Liver (tissue), 9 donors: ENCODE measurements around the gene DHRS11. TPM values are rescaled to one million over a fixed set of nuclear protein-coding genes. Genes with fewer than 3 reads are reported as not detected.
A peak's percentile ranks its signal among the peaks of the same experiment; 100 is the strongest.

Source experiments
- DNase-seq: peaks from one replicate; pipeline ENCODE4 v3.0.0-alpha.2; 2017; ENCODE audit warnings: low spot score
- H3K27ac ChIP-seq, 2 donors: one replicate each; pipeline ENCODE4 v1.7.0; 2013; ENCODE audit warnings: inconsistent platforms in 2 of 2, low read length in 2 of 2, control low read depth in 1 of 2, low read depth in 1 of 2, mild to moderate bottlenecking in 1 of 2
- H3K27me3 ChIP-seq, 4 donors: one replicate each; pipeline versions ENCODE4 v1.6.1 to v1.7.0; 2013; ENCODE audit warnings: low read length in 3 of 4, inconsistent platforms in 1 of 4, mild to moderate bottlenecking in 1 of 4, moderate library complexity in 1 of 4; ENCODE audit not compliant: control insufficient read depth in 4 of 4, insufficient read depth in 4 of 4
- H3K36me3 ChIP-seq, 4 donors: one replicate each; pipeline versions ENCODE4 v1.6.1 to v1.7.0; 2013; ENCODE audit warnings: low read length in 3 of 4, mild to moderate bottlenecking in 3 of 4, low read depth in 1 of 4, moderate library complexity in 1 of 4; ENCODE audit not compliant: control insufficient read depth in 4 of 4, insufficient read depth in 3 of 4
- H3K4me1 ChIP-seq, 4 donors: one replicate each; pipeline versions ENCODE4 v1.6.1 to v1.7.0; 2013; ENCODE audit warnings: low read length in 3 of 4, mild to moderate bottlenecking in 3 of 4, moderate library complexity in 1 of 4; ENCODE audit not compliant: control insufficient read depth in 4 of 4, insufficient read depth in 4 of 4
- H3K4me3 ChIP-seq, 3 donors: one replicate each; pipeline versions ENCODE4 v1.6.1 to v1.7.0; 2013; ENCODE audit warnings: low read length in 3 of 3, control low read depth in 1 of 3, low read depth in 1 of 3, mild to moderate bottlenecking in 1 of 3
- H3K9ac ChIP-seq, 2 donors: one replicate each; pipeline ENCODE4 v1.7.0; 2013; ENCODE audit warnings: low read length in 2 of 2, mild to moderate bottlenecking in 2 of 2, moderate library complexity in 2 of 2, control low read depth in 1 of 2, low read depth in 1 of 2
- H3K9me3 ChIP-seq, 4 donors: one replicate each; pipeline versions ENCODE4 v1.6.1 to v1.7.0; 2013; ENCODE audit warnings: low read length in 3 of 4; ENCODE audit not compliant: control insufficient read depth in 4 of 4
- EGR1 ChIP-seq, 2 donors: IDR thresholded peaks; 2 replicates each; pipeline ENCODE4 v1.6.1; 2016 to 2018; ENCODE audit warnings: antibody characterized with exemption in 2 of 2, low read depth in 2 of 2
- FOXA1 ChIP-seq: IDR thresholded peaks from 2 replicates; pipeline ENCODE4 v1.6.1; 2016; ENCODE audit warnings: antibody characterized with exemption
- FOXA2 ChIP-seq: IDR thresholded peaks from 2 replicates; pipeline ENCODE4 v1.6.1; 2016; ENCODE audit warnings: antibody characterized with exemption
- GABPA ChIP-seq, 2 donors: IDR thresholded peaks in 1 of 2; conservative IDR thresholded peaks in 1 of 2; 2 replicates each; pipeline ENCODE4 v1.6.1; 2016; ENCODE audit warnings: antibody characterized with exemption in 2 of 2, mild to moderate bottlenecking in 1 of 2, moderate library complexity in 1 of 2
- HNF4A ChIP-seq, 2 donors: conservative IDR thresholded peaks; 2 replicates each; pipeline ENCODE4 v1.6.1; 2016; ENCODE audit warnings: antibody characterized with exemption in 2 of 2, mild to moderate bottlenecking in 2 of 2
- HNF4G ChIP-seq: IDR thresholded peaks from 2 replicates; pipeline ENCODE4 v1.6.1; 2016; ENCODE audit warnings: antibody characterized with exemption
- JUND ChIP-seq, 2 donors: IDR thresholded peaks; 2 replicates each; pipeline ENCODE4 v1.6.1; 2016; ENCODE audit warnings: antibody characterized with exemption in 2 of 2
- NR2F2 ChIP-seq: IDR thresholded peaks from 2 replicates; pipeline ENCODE4 v1.6.1; 2016; ENCODE audit warnings: antibody characterized with exemption
- RAD21 ChIP-seq, 2 donors: IDR thresholded peaks; 2 replicates each; pipeline ENCODE4 v1.6.1; 2016; ENCODE audit warnings: antibody characterized with exemption in 2 of 2, mild to moderate bottlenecking in 2 of 2
- RXRA ChIP-seq, 2 donors: IDR thresholded peaks; 2 replicates each; pipeline ENCODE4 v1.6.1; 2017 to 2018; ENCODE audit warnings: antibody characterized with exemption in 2 of 2, mild to moderate bottlenecking in 1 of 2
- SP1 ChIP-seq: IDR thresholded peaks from 2 replicates; pipeline ENCODE4 v1.6.1; 2018; ENCODE audit warnings: antibody characterized with exemption, mild to moderate bottlenecking
- TAF1 ChIP-seq: conservative IDR thresholded peaks from 2 replicates; pipeline ENCODE4 v1.6.1; 2016; ENCODE audit warnings: antibody characterized with exemption, mild to moderate bottlenecking
- YY1 ChIP-seq: IDR thresholded peaks from 2 replicates; pipeline ENCODE4 v1.6.1; 2016; ENCODE audit warnings: antibody characterized with exemption, mild to moderate bottlenecking
- WGBS: extraction: QIAGEN DNeasy Blood & Tissue Kit; methylation state at CpG from one replicate; pipeline ENCODE4 v1.1.7; 2013; 5-methylcytosine and 5-hydroxymethylcytosine counted together
- polyA plus RNA-seq, 2 donors: library from polyadenylated mRNA; stranded (reverse) in 1 of 2; unstranded in 1 of 2; fragments of 200-250 nt in 1 of 2; fragments of >200 nt in 1 of 2; fragmentation: Nextera tagmentation in 1 of 2; extraction: Ambion mirVana in 1 of 2; gene quantifications; one replicate each; pipeline versions ENCODE4 v1.2.1 to v1.2.3, GENCODE V29; 2013 to 2015
- total RNA-seq, 2 donors: library from RNA; depleted of rRNA; stranded (reverse); fragments of >200 nt; gene quantifications; one replicate each; pipeline ENCODE4 v1.2.3, GENCODE V29; 2014
- TF ChIP-seq, protein P1 (sequence below): fragments of 150-350 bp; IDR thresholded peaks from 2 replicates; pipeline ENCODE4 v1.5.1; 2017; ENCODE audit warnings: improper control_type of control experiment, low read depth, low read length; ENCODE audit not compliant: missing input control
- TF ChIP-seq, protein P2 (sequence below): IDR thresholded peaks from 2 replicates; pipeline ENCODE4 v1.6.1; 2016; ENCODE audit warnings: antibody characterized with exemption
- TF ChIP-seq, protein P3 (sequence below): IDR thresholded peaks from 2 replicates; pipeline ENCODE4 v1.6.1; 2016; ENCODE audit warnings: antibody characterized with exemption
- TF ChIP-seq, protein P4 (sequence below): IDR thresholded peaks from 2 replicates; pipeline ENCODE4 v1.6.1; 2016; ENCODE audit warnings: antibody characterized with exemption, mild to moderate bottlenecking
- TF ChIP-seq, protein P5 (sequence below): IDR thresholded peaks from 2 replicates; pipeline ENCODE4 v1.6.1; 2016; ENCODE audit warnings: antibody characterized with exemption
- donor health status: healthy.
- donor health status: healthy.
- donor health status: healthy.
- donor health status: healthy.
- donor health status: healthy.

DHRS11 gene
- total and polyA plus RNA-seq, 4 donors = 4.2 to 8.0 (median 6.5) TPM

DNA sequence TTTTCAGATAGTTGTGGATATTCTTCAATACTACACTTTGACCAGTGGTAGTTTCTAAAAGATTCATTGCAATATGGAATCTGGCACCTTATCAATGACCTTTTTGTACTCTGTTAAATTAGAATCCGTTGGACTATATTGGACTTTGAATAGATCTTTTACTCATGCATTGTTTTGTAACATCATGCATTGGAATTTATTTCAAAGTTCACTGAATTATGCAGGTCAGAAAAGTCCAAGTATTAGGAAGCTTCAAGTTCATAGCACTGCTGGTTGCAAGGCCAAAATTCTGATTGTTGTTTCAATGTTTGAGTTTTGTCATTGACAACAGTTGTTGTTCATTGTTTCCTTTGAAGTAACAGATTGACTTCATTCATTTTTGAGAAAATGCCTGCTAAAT lies 7.9 kb upstream of the DHRS11 start:
- H3K4me1 ChIP-seq = peaks cover 5 to 16% (median 11%) of the 10 kb centered on the region in 4 donors
- no peaks in the 10 kb centered on the region for H3K27me3 ChIP-seq
- H3K36me3 ChIP-seq = peaks cover 20 to 63% (median 42%) of the 10 kb centered on the region in 4 donors
- no peaks in the 10 kb centered on the region for H3K9me3 ChIP-seq
- TF ChIP-seq FOXA2 (no peak), YY1 (peak; percentile 29), EGR1 (IDR thresholded peaks at IDR 0.05; ENCODE audit: low read depth in 2 of 2) (no peak), FOXA1 (no peak), GABPA (IDR thresholded peaks at IDR 0.05 in 1 of 2, conservative IDR thresholded peaks at IDR 0.05 in 1 of 2) (peak in 1 of 2 donors; percentile 44), NR2F2 (peak; percentile 46), RAD21 (IDR thresholded peaks at IDR 0.05) (peak; percentile 15 to 21), TAF1 (no peak), RXRA (IDR thresholded peaks at IDR 0.05) (peak; percentile 94 to 96), SP1 (peak; percentile 80), JUND (IDR thresholded peaks at IDR 0.05) (peak; percentile 77 to 82), HNF4A (conservative IDR thresholded peaks at IDR 0.05) (peak; percentile 98), HNF4G (peak; percentile 82)
- TF ChIP-seq, protein P1, sequence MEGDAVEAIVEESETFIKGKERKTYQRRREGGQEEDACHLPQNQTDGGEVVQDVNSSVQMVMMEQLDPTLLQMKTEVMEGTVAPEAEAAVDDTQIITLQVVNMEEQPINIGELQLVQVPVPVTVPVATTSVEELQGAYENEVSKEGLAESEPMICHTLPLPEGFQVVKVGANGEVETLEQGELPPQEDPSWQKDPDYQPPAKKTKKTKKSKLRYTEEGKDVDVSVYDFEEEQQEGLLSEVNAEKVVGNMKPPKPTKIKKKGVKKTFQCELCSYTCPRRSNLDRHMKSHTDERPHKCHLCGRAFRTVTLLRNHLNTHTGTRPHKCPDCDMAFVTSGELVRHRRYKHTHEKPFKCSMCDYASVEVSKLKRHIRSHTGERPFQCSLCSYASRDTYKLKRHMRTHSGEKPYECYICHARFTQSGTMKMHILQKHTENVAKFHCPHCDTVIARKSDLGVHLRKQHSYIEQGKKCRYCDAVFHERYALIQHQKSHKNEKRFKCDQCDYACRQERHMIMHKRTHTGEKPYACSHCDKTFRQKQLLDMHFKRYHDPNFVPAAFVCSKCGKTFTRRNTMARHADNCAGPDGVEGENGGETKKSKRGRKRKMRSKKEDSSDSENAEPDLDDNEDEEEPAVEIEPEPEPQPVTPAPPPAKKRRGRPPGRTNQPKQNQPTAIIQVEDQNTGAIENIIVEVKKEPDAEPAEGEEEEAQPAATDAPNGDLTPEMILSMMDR = no peak
- TF ChIP-seq, protein P2, sequence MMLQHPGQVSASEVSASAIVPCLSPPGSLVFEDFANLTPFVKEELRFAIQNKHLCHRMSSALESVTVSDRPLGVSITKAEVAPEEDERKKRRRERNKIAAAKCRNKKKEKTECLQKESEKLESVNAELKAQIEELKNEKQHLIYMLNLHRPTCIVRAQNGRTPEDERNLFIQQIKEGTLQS = peak; percentile 68
- TF ChIP-seq, protein P3, sequence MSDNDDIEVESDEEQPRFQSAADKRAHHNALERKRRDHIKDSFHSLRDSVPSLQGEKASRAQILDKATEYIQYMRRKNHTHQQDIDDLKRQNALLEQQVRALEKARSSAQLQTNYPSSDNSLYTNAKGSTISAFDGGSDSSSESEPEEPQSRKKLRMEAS = peak; percentile 50
- TF ChIP-seq, protein P4, sequence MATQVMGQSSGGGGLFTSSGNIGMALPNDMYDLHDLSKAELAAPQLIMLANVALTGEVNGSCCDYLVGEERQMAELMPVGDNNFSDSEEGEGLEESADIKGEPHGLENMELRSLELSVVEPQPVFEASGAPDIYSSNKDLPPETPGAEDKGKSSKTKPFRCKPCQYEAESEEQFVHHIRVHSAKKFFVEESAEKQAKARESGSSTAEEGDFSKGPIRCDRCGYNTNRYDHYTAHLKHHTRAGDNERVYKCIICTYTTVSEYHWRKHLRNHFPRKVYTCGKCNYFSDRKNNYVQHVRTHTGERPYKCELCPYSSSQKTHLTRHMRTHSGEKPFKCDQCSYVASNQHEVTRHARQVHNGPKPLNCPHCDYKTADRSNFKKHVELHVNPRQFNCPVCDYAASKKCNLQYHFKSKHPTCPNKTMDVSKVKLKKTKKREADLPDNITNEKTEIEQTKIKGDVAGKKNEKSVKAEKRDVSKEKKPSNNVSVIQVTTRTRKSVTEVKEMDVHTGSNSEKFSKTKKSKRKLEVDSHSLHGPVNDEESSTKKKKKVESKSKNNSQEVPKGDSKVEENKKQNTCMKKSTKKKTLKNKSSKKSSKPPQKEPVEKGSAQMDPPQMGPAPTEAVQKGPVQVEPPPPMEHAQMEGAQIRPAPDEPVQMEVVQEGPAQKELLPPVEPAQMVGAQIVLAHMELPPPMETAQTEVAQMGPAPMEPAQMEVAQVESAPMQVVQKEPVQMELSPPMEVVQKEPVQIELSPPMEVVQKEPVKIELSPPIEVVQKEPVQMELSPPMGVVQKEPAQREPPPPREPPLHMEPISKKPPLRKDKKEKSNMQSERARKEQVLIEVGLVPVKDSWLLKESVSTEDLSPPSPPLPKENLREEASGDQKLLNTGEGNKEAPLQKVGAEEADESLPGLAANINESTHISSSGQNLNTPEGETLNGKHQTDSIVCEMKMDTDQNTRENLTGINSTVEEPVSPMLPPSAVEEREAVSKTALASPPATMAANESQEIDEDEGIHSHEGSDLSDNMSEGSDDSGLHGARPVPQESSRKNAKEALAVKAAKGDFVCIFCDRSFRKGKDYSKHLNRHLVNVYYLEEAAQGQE = peak; percentile 27
- TF ChIP-seq, protein P5, sequence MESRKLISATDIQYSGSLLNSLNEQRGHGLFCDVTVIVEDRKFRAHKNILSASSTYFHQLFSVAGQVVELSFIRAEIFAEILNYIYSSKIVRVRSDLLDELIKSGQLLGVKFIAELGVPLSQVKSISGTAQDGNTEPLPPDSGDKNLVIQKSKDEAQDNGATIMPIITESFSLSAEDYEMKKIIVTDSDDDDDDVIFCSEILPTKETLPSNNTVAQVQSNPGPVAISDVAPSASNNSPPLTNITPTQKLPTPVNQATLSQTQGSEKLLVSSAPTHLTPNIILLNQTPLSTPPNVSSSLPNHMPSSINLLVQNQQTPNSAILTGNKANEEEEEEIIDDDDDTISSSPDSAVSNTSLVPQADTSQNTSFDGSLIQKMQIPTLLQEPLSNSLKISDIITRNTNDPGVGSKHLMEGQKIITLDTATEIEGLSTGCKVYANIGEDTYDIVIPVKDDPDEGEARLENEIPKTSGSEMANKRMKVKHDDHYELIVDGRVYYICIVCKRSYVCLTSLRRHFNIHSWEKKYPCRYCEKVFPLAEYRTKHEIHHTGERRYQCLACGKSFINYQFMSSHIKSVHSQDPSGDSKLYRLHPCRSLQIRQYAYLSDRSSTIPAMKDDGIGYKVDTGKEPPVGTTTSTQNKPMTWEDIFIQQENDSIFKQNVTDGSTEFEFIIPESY = peak; percentile 61
- no peak overlapping the region for H3K9ac ChIP-seq
- whole genome bisulfite sequencing = 28% methylated on average over 1 of the region's 1 CpG
- H3K4me3 ChIP-seq = no peak overlapping the region
- H3K27ac ChIP-seq = no peak overlapping the region
- DNase-seq = no peak
